ENCODE measurements around the gene HOXD9. TPM values are rescaled to one million over a fixed set of nuclear protein-coding genes. Genes with fewer than 3 reads are reported as not detected.

Gene HOXD9
- total RNA-seq, 4 donors from 2014 or later, result 2.7 to 13.3 (median 7.5) TPM

DNA sequence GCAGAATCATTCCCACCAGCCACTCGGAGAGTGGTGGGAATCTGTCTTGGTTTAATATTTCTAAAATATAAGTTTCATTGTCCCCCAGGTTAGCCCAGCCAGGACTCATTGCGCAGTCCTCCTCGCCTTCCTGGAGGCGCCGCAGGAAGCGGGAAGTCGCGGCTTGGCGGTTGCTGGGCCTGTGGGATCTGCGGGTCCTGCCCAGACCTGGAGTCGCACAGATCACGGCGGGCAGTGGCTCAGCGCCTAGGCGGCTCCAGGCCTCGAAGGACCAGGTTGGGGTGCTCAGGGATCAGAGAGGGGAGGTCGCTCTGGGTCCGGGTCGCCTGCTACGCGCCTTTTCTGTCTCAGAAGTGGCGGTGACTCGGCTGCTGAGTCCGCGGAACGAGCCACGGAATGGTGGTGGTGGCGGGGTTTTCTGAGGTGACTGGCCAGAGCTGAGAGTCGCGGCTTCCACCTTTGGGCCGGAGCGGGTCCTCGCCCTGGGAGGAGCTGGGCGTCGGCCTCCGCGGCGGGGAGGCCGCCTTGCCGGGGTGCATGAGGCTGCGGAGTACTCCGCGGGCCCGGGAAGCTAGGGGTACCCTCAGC, 37.2 kb downstream of the HOXD9 start:
- 68% methylated on average over 20 of the region's 44 CpGs; no CpG with 5 or more reads in 1 of the 2 donors for WGBS, 2 donors (ENCODE audit: low coverage in 1 of 2)
- Histone ChIP-seq H3K9me3 (no peaks in the 10 kb centered on the region), H3K4me3 (peak overlapping the region in 3 of 4 donors; percentile 4 to 13 (median 10)), H3K36me3 (no peaks in the 10 kb centered on the region), H3K27ac (peak overlapping the region in 2 of 4 donors; percentile 25 to 28), H3K4me1 (peaks cover 4 to 48% (median 24%) of the 10 kb centered on the region in 4 donors), H3K27me3 (peaks cover 96% of the 10 kb centered on the region)
- TF ChIP-seq, protein P1, sequence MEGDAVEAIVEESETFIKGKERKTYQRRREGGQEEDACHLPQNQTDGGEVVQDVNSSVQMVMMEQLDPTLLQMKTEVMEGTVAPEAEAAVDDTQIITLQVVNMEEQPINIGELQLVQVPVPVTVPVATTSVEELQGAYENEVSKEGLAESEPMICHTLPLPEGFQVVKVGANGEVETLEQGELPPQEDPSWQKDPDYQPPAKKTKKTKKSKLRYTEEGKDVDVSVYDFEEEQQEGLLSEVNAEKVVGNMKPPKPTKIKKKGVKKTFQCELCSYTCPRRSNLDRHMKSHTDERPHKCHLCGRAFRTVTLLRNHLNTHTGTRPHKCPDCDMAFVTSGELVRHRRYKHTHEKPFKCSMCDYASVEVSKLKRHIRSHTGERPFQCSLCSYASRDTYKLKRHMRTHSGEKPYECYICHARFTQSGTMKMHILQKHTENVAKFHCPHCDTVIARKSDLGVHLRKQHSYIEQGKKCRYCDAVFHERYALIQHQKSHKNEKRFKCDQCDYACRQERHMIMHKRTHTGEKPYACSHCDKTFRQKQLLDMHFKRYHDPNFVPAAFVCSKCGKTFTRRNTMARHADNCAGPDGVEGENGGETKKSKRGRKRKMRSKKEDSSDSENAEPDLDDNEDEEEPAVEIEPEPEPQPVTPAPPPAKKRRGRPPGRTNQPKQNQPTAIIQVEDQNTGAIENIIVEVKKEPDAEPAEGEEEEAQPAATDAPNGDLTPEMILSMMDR (IDR thresholded peaks at IDR 0.05), result no peak
- no peak for TF ChIP-seq POLR2AphosphoS5 (IDR thresholded peaks at IDR 0.05)
- no peak for TF ChIP-seq POLR2A (IDR thresholded peaks at IDR 0.05)
- TF ChIP-seq EP300 (IDR thresholded peaks at IDR 0.05; ENCODE audit: low read depth), result no peak
- in situ Hi-C loops (cut with MboI; ENCODE audit: low pct_ligation_motif_present in 1 of 4, low pct_unique_long_range_greater_than_20kb in 1 of 4, low sequenced_read_pairs in 3 of 4) (no loop called here), intact Hi-C loops (cut with DNase I; ENCODE audit: low total_unique reads) (no loop called here)
- no peak for DNase-seq

DNA sequence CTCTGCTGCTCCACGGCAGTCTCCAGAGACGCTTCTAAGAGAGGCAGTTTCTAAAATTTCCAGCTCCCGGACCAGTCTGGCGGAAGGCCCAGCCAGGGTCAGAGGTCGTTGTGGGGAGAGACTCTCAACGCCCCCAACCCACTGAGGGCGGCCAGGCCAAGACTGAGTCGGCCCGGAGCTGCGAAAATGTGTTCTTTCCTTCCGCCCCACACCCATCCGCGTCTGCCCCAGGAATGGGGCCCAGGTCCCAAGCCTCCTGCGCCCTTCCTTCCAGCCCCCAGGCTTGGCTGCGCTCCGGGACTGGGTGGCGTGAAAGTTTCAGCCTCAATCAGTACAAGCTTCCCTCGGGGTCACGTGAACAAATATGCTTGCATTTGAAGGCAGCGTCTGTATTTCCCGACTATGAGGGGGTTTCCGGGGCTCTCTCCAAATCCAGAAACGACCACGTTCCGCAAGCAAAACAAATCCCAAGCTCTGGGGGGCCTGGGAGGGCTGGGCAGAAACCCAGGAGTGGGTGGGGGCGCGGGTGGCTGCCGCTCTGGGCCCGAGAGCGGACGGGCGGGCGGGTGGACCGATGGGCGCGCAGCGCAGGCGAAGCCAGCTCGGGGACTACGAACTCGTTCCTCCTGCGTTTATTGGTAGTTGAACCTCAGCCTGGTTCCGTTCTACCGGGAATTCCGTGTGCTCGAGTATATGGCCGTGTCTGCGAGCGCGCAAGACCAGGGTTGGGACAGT, 37.9 kb downstream of the HOXD9 start:
- 51% methylated on average over 49 of the region's 50 CpGs; no CpG with 5 or more reads in 1 of the 2 donors for WGBS, 2 donors (ENCODE audit: low coverage in 1 of 2)
- Histone ChIP-seq H3K4me1 (peaks cover 4 to 55% (median 27%) of the 10 kb centered on the region in 4 donors), H3K4me3 (peak overlapping the region in 3 of 4 donors; percentile 4 to 13 (median 10)), H3K27ac (peak overlapping the region in 2 of 4 donors; percentile 25 to 28), H3K36me3 (no peaks in the 10 kb centered on the region), H3K9me3 (no peaks in the 10 kb centered on the region), H3K27me3 (peaks cover 96% of the 10 kb centered on the region)
- intact Hi-C loops (cut with DNase I; ENCODE audit: low total_unique reads), result no loop called here
- in situ Hi-C loops (cut with MboI; ENCODE audit: low pct_ligation_motif_present in 1 of 4, low pct_unique_long_range_greater_than_20kb in 1 of 4, low sequenced_read_pairs in 3 of 4), result no loop called here
- DNase-seq, result no peak
- TF ChIP-seq POLR2A (IDR thresholded peaks at IDR 0.05), result no peak
- no peak for TF ChIP-seq EP300 (IDR thresholded peaks at IDR 0.05; ENCODE audit: low read depth)
- no peak for TF ChIP-seq POLR2AphosphoS5 (IDR thresholded peaks at IDR 0.05)
- TF ChIP-seq, protein P1 (IDR thresholded peaks at IDR 0.05), result no peak

DNA sequence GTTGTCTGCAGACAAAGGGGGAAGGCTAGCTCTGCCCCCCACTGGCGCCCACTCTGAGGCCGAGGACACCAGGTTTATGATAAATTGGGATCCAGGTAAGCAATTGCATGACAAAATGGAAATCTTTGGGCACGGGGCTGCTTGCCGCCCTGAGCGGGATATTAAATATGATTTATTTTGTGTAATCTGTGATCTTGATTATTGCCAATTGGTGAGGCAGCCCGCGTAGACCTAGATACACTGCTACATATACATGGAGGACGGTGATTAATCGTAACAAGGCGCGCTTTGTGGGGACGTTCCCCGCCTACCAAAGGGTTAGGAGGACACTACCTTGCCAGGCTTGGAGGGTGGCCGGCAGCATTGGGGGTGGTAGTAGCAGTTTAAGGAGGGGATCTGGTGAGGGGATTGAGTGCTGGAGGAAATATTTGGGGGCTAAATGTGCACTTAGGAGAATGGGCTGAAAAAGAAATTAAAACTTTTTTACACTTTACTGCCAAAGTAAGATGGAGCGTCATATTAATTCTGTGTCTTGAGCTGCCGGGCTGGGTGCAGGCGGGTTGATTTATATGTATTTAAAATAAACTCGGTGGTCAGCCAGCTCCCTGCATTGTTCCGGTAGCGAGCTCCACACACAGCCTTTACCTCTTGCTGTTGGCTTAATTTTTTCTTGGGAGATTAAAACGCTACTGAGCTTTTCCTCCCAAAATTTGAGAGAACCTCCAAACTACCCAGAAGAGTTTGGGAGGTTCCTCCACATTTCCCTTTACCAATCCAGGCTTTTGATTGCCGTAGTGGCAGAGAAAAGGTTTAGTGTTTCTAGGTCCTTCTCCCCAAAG, 38.7 kb downstream of the HOXD9 start:
- DNase-seq, result no peak
- intact Hi-C loops (cut with DNase I; ENCODE audit: low total_unique reads), result no loop called here

More for the DNA sequence above, 38.7 kb downstream of the HOXD9 start:
- Histone ChIP-seq H3K27ac (no peak overlapping the region), H3K27me3 (peaks cover 98% of the 10 kb centered on the region), H3K36me3 (no peaks in the 10 kb centered on the region), H3K9me3 (no peaks in the 10 kb centered on the region), H3K4me1 (peaks cover 4 to 55% (median 27%) of the 10 kb centered on the region in 4 donors), H3K4me3 (peak overlapping the region in 1 of 4 donors; percentile 10)
- WGBS, 2 donors (ENCODE audit: low coverage in 1 of 2), result 44 to 50% methylated on average over 7 to 22 of the region's 22 CpGs
- in situ Hi-C loops (cut with MboI; ENCODE audit: low pct_ligation_motif_present in 1 of 4, low pct_unique_long_range_greater_than_20kb in 1 of 4, low sequenced_read_pairs in 3 of 4), result no loop called here
- TF ChIP-seq EP300 (IDR thresholded peaks at IDR 0.05; ENCODE audit: low read depth) (no peak), POLR2A (IDR thresholded peaks at IDR 0.05) (no peak), POLR2AphosphoS5 (IDR thresholded peaks at IDR 0.05) (no peak)
- TF ChIP-seq, protein P1 (IDR thresholded peaks at IDR 0.05), result no peak

All from transverse colon (tissue), 4 donors.